Stimulated activated CD8-positive, alpha-beta memory T cell treated with anti-CD3 and anti-CD28 coated beads, Interleukin-12 subunit alpha, Interleukin-12 subunit beta, amount 100 ng/mL, for 24 hours (primary cell): Measurements from ENCODE around the gene KRT16.
A peak's percentile ranks its signal among the peaks of the same experiment; 100 is the strongest.
"Not testable (repeated sequence)": the region's sequence is repeated elsewhere in the genome, so short reads cannot be mapped to it uniquely, and the experiment has no call there.

Source experiments
- DNase-seq: peaks from one replicate; pipeline ENCODE4 v3.0.0-alpha.2; 2020; ENCODE audit errors: extremely low read depth

KRT16 gene

DNA sequence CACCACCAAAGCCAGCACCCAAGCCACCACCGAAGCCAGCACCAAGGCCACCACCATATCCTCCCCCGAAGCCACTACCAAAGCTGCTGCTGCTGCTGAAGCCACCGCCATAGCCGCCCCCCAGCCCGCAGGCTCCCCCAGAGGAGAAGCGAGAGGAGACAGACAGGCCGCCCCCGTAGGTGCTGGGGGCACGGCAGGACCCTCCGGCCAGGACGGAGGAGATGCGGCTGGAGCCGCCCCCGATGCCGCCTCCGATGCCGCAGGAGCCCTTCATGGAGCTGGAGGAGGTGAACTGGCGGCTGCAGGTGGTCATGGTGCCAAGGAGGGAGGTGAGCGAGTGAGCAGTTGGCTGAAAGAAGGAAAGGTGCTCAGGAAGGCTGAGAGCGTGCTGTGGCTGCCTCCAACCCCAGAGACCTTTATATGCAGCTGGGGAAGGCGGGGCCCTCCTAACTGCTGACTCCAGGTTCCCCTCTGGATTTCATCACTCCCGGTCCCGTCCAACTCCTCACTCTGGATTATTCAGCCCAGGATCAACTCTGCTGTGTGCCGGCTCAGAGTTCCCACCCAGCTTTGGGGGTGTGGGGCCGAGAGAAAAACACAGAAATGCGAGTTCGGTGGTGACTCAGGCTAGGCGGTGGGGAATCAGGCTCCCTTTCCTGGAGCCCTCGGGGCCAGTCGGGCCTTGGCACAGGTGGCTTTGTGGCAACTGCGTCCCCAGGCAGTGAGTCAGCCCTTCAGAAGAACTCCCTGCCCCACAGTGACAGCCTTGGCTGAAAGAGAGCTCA is at the start of gene KRT16:
Gene KRT16 (minus strand): TSS at position 392 of the 785 bp plus-strand sequence. CDS start 79 bp downstream, at position 313.
- not testable (repeated sequence) for DNase-seq

DNA sequence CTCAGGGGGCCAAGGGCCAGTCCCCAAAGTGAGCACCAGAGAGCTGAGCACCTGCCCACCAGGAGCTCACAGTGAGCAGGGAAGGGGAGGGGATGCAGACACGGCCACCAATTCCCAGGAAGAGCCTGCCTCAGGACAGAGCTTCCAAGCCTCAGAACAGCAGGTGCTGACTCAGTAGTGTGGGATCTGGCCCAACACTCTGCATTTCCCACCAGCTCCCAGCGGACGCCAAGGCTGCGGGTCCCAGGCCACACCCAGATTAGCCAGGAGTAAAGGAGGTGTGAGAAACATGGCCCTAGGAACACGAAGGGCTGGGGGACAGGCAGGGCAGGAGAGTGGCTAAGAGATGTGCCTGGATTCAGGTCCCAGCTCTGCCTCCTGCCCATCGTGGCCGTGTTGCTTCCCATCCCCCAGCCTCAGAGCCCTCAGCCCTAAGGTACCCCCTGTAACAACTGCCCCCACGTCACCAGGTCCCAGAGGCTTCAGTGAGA is 47.7 kb upstream of the KRT16 start:
- no peak for DNase-seq

DNA sequence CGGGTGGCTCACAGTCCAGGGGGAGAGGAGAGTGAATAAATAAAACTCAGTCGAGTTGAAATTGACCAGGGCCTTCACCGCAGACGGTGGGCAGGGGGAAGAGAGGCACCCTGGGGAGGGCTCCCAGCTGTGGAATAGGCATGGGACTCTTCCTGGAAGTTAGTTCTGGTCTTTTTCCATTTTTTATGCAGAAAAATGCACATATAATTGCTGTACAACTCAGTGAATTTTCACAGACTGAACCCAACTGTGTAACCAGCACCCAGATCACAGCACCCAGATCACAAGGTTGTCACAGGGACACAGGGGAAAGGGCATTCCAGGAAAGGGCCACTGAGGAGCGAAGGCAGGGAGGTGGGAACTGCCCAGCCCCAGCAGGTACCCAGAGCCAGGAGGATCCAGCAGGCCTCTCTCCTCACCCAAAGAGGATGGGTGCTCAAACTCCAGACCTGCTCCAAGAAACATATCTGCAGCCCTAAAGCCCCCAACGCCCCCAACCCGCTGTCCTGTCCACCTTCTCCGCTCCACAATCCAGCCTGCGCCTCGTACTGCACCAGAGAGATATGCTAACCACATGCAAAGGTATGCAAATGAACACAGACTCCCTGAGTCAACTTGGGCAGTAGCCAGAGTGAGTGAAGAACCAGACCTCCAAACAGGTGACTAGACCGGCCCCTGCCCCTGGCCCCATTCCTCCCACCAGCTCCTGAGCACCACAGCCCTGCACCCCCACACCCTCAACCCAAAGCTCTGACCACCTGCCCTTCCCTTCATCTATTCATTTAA is 47.1 kb upstream of the KRT16 start:
- no peak for DNase-seq

DNA sequence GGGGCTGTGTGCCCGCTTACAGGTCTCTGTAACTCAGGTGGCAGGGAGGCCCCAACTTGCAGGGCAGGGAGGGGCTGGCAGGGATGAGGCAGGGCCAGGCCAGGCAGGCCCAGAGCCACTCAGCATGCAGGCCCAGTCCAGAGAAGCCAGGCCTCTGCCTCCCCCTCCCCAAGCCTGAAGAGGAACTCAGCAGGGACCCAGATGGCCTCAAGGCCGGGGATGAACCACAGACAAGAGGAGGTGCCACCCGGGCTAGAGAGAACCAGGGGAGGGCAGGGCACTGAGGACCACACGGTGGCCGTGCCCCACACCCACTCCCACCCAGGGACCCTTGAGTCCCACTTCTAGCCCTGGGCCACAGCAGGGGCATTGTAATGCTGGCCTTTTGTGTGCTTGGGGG is 46.3 kb upstream of the KRT16 start:
- DNase-seq, result no peak

DNA sequence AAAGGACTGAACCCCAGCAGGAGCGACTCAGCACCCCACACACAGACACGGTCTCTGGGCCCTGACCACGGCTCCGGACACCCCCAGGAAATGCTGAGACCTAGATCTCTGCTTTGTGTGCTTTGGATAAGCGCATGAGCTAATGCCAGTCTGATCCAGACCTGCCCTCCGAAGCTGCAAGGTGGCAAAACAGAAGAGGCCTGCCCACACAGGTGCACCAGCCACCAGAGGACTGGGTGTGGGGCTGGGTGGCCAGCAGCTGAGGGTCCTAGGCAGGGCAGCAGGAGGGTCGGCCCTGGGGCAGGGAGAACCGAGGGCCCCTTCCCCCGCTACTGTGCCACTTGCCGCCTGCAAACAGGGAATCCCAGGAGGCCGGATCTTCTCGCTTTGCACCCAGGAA is 45.4 kb upstream of the KRT16 start:
- DNase-seq, result no peak

DNA sequence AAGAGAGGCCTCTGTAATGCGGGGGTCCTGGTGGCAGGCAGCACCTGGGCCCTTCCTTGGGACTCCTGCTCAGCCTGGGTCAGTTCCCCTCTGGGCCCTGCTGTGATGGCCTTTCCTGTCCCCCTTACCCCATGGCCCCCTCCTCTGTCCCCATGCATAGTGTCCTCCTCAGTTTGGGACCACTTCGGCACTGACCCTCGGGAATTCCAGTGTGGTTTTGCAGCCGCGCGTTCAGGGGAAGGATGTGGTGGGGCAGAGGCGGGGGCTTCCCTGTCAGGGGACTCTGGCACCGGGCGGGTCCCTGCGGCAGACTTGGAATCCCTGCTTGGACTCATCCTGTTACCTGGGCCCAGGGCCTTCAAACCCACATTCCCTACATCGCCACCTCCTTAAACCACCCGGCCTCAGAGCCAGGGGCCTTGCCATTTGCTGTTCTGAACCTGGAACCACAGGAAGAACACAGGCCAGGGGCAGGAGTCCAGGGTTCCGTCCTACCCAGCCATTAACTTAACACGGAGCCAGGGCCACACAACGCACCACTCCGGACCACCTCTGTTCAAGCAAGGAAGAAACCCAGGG is 44.7 kb upstream of the KRT16 start:
- no peak for DNase-seq

DNA sequence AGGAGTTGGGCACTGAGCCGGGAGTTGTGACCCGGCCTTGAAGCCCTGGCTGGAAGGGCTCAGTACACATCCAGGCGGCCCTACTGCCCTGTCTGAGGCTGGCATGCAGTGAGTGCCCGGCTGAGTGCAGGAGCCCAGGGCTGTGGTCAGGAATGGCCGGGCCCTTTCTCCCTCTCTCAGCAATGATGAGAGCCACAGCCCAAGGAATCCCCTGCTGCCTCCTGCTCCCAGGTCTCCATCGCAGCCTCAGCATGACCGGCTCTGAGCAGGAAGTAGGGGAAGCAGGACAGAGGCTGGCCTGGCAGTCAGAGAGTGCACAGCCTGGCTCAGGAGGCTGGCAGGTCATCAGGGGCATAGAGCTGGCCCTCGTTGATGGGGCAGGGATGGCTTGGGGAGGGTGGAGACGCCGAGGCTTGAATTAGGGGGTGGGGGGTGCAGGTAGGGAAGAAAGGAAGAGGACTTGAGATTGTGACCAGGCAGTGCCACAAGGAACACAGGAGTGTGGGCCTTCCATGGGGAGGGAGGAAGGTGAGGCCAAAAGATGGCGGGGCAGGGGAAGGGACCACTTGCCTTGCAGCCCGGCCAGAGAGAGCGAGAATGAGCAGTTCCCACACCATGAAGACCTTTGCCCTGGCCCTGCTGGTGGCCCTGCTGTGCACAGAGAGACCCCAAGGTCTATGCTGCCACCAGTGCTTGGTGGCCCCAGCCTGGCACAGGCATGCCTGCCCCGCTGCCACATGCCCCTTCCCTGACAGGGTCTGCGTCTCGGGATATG is 43.9 kb upstream of the KRT16 start:
- no peak for DNase-seq

DNA sequence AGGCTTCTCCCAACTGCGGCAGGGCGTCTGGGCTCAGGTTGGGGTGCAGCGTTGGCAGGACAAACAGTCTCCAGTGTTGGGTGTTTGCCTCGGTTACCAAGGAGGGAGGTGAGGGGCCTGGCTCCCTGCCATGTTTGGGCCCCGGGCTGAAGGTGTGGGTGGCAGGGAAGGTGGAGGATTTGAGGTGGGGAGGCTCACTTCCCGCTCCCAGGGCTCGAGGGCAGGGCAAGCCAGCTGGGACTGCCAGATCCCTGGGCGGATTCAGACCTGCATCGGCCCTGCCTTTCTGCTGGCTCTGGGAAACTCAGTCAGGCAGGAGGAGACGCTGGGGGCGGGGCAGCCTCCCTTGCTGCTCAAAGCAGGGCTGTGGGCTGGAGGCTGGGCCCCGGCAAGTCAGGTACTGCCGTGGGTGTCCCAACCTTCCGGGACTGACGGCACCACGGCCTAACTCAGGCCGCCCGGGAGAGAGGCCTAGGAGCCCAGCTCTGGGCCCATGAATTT is 43.1 kb upstream of the KRT16 start:
- DNase-seq, result no peak

DNA sequence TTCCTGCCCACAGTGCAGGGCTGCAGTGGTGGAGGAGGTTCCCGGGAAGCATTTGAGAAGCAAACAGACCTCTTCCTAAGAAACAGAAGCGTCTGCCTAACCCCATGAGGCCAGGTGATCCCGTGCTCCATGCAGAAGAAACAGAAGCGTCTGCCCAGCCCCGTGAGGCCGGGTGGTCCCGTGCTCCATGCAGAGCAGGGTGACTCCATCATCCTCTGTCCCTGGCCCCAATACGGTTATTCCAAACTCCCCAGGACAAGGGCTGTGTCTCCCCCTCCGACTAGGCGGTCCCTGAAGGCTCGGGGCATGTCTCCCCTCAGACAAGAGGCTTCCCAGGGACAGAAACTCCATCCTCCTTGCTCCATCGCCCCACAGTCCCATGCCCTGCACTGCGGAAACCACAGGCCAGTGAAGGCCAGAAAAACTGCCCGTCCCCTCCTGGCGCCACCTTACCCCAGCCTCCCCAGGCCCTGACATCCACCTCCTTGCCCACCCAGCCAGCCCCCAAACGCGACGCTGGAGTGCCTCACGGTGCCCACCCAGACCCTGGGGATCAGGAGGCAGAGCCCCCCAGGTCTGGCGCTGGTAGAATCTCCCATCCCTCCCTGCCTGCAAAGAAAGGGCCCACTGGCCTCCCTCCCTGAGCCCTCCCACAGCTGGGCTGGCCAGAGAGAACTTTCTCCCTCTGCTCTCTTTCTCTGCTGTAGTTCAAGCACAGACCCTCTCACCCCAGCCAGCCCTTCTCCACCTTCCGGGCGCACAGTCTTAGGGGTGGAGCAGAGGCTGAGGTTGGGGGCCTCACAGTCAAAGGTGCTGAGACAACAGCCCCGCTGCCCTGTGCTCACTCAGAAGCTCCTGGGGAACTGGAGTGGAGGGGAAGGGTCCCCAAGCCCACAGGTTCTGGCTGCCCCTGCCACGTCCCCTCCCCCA is 42.4 kb upstream of the KRT16 start:
- no peak for DNase-seq

DNA sequence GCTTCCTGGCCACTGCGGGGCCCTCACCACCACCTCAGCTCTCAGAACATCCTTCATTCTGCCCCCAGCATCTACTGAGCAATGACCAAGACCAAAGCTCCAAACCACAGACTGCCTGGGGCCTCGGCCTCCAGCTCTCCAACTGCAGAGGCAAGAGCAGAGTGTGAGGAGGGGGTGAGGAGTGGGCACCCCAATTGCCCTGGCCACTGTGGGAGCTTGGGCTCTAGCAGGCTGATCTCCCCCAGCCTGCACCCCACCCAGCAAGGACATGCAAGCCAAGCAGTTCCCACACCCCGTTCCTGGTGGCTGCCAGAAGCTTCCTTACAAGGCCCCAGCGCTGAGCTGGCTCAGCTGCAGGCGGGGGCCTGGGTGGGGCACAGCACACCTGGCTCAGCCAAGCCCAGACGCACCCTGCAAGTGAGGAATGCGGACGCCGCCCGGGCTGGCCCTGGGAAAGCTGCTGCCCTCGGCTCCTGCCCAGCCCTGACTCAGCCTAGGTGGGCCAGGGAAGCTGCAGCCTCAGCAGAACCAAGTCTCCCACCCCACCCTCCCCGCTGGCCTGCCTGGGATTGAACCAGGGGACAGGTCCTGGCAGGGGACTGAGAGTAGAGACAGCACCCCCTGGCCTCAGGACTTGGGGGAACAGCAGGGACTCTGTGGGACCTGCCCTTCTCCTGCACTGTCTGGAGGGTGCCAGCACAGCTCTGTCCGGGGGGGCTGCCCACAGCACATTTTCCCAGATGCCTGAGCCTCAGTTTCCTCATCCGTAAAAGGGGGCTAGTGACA is 41.5 kb upstream of the KRT16 start:
- DNase-seq, result no peak

DNA sequence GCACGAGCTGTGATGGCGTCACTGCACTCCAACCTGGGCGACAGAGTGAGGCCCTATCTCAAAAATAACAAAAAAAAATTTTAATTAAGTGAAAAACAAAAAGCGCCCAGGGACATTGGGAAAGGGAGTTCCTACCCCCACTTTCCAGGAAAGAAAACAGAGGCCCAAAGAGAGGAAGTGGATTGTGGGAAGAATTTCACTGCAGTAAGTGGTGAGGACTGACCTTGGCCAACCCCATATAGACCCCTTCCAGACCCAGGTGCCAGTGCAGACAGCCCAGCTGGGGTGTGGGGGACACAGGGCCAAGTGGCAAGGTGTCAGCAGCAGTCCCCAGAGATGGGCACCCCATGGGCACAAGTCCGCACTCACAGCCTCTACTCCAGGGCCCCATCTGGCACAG is 40.9 kb upstream of the KRT16 start:
- no peak for DNase-seq

DNA sequence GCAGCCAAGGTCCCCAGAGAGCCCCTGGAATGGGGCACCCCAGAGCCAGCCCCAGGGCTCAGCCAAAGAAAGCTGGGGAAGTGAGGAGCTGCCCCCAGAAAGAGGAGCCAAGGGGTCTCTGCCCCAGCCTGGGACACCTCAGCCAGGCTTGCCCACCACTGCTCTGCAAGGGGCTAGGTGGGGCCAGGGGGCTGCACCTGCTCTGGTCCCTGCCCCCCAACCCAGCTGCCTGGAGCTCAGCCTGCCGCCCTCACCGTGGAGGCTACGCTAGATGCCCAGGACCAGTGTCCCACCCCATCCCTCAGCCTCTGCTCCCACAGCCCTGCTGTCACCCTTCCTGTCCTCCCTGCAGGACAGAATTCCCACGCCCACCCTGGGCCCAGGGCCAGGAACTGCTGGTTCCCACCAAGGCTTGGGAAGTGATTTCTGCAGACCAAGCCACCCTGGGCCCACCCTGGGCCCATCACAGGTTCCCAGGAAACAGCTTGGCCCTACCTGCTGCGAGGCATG is 39.9 kb upstream of the KRT16 start:
- no peak for DNase-seq

DNA sequence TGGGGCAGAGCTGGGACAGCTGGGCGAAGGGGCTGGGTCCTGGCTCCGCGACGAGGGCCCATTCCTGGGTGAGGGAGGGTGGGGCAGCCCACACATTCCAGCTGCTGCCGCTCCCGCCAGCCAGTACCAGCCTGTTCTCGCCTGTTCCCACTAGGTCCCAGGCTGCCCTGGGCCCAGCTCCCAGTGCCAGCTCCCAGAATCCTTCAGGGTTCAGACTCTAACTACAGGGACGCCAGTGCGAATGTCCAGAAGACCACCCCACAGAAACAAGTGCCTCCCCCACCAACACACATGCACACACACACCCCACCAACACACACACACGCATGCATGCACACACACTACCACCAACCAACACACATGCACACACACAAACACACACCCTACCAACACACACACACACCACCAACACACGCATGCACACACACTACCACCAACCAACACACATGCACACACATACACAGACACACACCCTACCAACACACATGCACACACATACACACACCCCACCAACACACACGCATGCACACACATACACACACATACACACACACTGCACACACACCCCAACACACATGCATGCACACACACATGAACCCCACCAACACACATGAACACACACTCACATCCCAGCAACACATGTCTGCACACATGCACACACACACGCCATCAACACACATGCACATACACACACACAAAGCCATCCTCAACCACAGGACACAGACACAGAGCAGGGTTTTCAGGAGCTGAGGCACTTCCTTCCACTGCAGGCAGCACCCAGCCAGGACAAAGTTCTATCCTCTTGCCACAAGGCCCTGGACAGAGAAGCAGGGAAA is 39.3 kb upstream of the KRT16 start:
- no peak for DNase-seq

DNA sequence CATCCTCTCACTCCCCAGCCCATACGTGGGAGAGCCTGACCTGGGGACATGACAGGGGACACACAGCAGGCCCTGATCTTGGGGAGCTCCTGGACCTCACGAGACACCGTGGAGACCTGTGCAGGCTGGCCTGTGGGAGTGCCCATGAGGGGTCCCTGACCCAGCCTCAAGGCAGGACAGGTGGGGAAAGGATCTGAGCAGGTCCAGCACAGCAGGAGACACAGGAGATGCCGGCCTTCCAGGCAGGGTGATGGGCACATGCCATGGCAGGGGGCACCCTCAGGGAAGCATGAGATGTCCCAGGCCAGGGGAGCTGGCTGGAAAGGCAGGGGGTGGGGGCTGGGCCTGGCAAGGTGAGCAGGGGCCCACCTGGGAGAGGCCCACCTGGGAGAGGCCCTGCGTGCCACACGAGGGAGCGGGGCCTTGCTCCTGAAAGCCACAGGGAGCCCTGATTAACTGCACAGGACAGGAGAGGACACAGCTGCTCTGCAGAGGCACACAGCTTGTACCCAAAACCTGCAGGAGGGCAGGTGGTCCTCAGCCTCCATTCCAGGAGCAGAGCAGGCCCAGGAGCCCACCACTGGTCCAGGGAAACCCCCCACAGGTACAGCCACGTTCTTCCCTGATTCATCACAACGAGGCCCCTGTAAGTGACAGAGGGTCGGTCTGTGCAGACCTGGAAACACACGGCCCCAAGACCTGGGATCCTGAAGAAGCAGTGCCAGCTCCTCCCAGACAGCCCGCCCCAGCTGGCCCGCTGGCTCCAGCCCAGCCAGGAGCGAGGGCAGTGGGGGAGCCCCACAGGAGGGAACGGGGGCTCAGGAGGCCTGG is 38.4 kb upstream of the KRT16 start:
- no peak for DNase-seq

DNA sequence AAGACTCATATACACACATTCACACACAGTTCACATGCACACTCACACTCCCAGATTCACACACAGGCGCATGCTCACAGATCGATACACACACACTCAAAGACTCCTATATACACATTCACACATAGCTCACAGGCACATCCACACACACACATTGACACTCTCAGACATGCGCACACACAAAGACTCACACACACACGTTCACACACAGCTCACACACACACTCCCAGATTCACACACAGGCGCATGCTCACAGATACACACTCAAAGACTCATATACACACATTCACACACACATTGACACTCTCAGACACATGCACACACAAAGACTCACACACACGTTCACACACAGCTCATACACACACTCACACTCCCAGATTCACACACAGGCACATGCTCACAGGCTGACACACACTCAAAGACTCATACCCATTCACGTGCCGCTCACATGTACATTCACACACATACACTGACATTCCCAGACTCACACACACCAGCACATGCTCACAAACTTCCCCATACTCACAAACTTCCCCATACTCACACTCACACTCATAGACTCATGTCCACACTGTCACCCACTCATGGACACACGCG is 37.5 kb upstream of the KRT16 start:
- DNase-seq, result no peak

DNA sequence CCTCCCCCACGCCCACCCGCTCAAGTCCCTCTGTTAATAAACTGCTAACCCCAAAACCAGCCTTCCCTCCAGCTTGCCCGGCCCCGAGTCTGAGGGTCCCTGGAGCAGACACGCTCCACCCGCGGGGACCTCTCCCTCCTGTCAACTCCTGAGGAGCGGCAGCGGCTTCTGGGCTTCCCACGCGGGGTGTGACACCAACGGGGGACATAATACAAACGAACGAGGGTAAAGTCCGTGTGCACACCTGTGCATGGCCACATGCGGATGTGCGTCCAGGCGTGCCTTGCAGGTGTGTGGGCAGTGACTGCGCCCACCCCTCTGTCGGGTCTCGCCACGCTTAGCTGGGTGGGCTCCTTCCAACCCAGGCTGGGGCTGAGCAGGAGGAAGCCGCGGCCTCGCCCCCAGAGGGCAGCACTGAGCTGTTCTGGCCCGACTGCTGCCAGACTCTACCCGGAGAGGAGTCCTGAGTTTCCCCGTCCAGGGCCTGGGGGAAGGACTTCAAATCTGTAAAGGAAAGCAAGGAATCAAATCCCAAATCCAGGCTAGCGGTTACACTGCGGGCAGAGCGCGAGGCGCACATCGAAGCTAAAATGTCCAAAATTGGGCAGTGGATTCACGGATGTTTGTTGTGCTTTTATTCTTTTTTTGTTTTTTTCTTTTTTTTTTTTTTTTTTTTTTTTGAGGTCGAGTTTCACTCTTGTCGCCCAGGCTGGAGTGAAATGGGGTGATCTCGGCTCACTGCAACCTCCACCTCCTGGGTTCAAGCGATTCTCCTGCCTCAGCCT is 36.0 kb upstream of the KRT16 start:
- peak; percentile 54 for DNase-seq
